HG03196 (cell line): ENCODE results near the gene CLEC10A.

Source experiments
- ATAC-seq: cut with Tn5 transposase; IDR thresholded peaks from one replicate; pipeline ENCODE4 v1.9.1; 2021; ENCODE audit not compliant: unreplicated experiment

The CLEC10A gene

GRCh38 chr17:7042501-7043181 is 37.4 kb downstream of the CLEC10A start:
- ATAC-seq: no peak

GRCh38 chr17:7041607-7042500 is 38.2 kb downstream of the CLEC10A start:
- no peak for ATAC-seq

- ATAC-seq: no peak
Observed at GRCh38 chr17:7039832-7040231, 40.2 kb downstream of the CLEC10A start.

GRCh38 chr17:7038025-7038862 is 41.8 kb downstream of the CLEC10A start:
- ATAC-seq: no peak

DNA sequence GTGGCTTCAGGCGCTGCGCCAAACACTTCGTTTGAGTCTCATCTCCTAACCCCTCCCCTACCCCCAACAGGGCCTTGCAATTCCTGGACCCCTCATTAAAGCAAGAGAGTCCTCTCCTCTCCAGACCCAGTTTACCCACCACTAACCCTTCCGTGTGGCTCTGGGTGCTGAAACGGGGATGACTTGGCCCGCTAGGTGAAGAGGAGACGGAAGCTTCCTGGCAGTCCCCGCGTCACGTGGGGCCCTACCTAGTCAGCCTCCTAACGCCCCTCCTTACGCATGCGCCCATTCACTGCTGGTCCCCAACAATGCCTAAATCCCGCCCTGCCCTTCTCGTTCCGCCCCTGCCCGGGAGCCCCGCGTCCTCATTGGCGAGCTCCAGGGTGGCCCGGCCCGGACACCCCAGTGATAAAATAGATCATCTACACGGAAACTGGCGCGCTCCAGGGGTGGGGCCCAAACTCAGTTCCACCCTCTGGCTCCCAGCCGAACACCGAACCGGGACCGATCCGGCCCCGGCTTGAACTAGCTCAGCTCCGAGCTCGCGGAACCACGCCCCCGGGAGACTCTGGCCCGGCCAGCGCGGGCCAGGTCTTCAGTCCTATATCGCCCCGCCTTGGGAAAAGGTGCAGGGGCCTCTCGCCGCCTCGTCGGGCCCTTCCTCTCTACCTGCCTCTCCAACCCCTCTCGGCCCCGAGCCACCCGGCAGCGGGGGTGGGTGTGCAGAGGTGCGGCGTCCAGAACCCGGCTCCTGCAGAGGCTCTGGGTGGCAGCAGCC is 44.3 kb downstream of the CLEC10A start, which contains the start of gene SLC16A13:
Gene SLC16A13, plus strand, starts transcription at position 425 of the 778 bp plus-strand sequence. CDS start 368 bp downstream, outside the sequence.
- peak; percentile 88 for ATAC-seq

- peak; percentile 12 for ATAC-seq
Observed at GRCh38 chr17:7034955-7035590, 45.0 kb downstream of the CLEC10A start.

GRCh38 chr17:7029659-7030058 is 50.4 kb downstream of the CLEC10A start:
- no peak for ATAC-seq

- ATAC-seq: no peak
Observed at GRCh38 chr17:7029096-7029495, 51.0 kb downstream of the CLEC10A start.

GRCh38 chr17:7027335-7027734 is 52.7 kb downstream of the CLEC10A start:
- no peak for ATAC-seq

GRCh38 chr17:7026471-7027115 is 53.5 kb downstream of the CLEC10A start:
- ATAC-seq: no peak

- no peak for ATAC-seq
Observed at GRCh38 chr17:7025245-7025644, 54.8 kb downstream of the CLEC10A start.
